CD14-positive monocyte (primary cell): Measurements from ENCODE around the gene DALRD3. TPM values are rescaled to one million over a fixed set of nuclear protein-coding genes. Genes with fewer than 3 reads are reported as not detected.

ENCODE experiments used
- DNase-seq, 3 donors: peaks; one replicate each; pipeline ENCODE4 v3.0.0-alpha.2; 2011 to 2022
- H2AFZ ChIP-seq: 2 replicates; pipeline ENCODE4 v1.6.0; 2012; ENCODE audit warnings: mild to moderate bottlenecking, low read depth, low read length, inconsistent platforms; ENCODE audit not compliant: insufficient read depth, poor library complexity, severe bottlenecking
- H3K27ac ChIP-seq, 2 donors: 1 replicate in 1 of 2; 2 replicates in 1 of 2; pipeline ENCODE4 v1.5.1; 2012 to 2013; ENCODE audit warnings: low read length in 2 of 2, control low read depth in 1 of 2, inconsistent platforms in 1 of 2, low read depth in 1 of 2, mild to moderate bottlenecking in 1 of 2
- H3K27me3 ChIP-seq, 2 donors: one replicate each; pipeline versions ENCODE4 v1.6.0 to v1.6.1; 2011 to 2013; ENCODE audit warnings: low read length in 2 of 2; ENCODE audit not compliant: control insufficient read depth in 2 of 2, insufficient read depth in 2 of 2
- H3K36me3 ChIP-seq, 2 donors: replicated peaks in 1 of 2; 1 replicate in 1 of 2; 2 replicates in 1 of 2; pipeline versions ENCODE4 v1.5.1 to v1.6.1; 2012 to 2013; ENCODE audit warnings: low read length in 2 of 2, control low read depth in 1 of 2, inconsistent platforms in 1 of 2, mild to moderate bottlenecking in 1 of 2; ENCODE audit not compliant: insufficient read depth in 2 of 2, control insufficient read depth in 1 of 2
- H3K4me1 ChIP-seq, 2 donors: 1 replicate in 1 of 2; 2 replicates in 1 of 2; pipeline versions ENCODE4 v1.5.1 to v1.6.1; 2012 to 2013; ENCODE audit warnings: low read length in 2 of 2, control low read depth in 1 of 2, inconsistent platforms in 1 of 2, mild to moderate bottlenecking in 1 of 2, moderate library complexity in 1 of 2; ENCODE audit not compliant: insufficient read depth in 2 of 2, control insufficient read depth in 1 of 2
- H3K4me2 ChIP-seq: replicated peaks from 2 replicates; pipeline ENCODE3; 2012; ENCODE audit warnings: low read length, moderate library complexity, mild to moderate bottlenecking; ENCODE audit not compliant: poor library complexity, severe bottlenecking; ENCODE audit errors: extremely low read depth
- H3K4me3 ChIP-seq, 3 experiments: fragments of 200-600 bp in 1 of 3; sonication (generic) in 1 of 3; replicated peaks in 1 of 3; 1 replicate in 2 of 3; 2 replicates in 1 of 3; pipeline ENCODE4 v1.5.1; 2011 to 2013; ENCODE audit warnings: low read length in 3 of 3, mild to moderate bottlenecking in 3 of 3, control low read depth in 2 of 3, low read depth in 2 of 3, inconsistent platforms in 1 of 3, moderate library complexity in 1 of 3
- H3K79me2 ChIP-seq: 2 replicates; pipeline ENCODE4 v1.6.0; 2012; ENCODE audit warnings: mild to moderate bottlenecking, control low read depth, inconsistent platforms, low read length, moderate library complexity; ENCODE audit not compliant: insufficient read depth
- H3K9ac ChIP-seq: 2 replicates; pipeline ENCODE4 v1.6.0; 2017; ENCODE audit warnings: low read length, mild to moderate bottlenecking; ENCODE audit not compliant: insufficient read depth, poor library complexity, severe bottlenecking
- H3K9me3 ChIP-seq, 2 donors: replicated peaks in 1 of 2; 1 replicate in 1 of 2; 2 replicates in 1 of 2; pipeline versions ENCODE4 v1.5.1 to v1.6.1; 2012 to 2013; ENCODE audit warnings: low read length in 2 of 2, control low read depth in 1 of 2; ENCODE audit not compliant: control insufficient read depth in 1 of 2, insufficient read depth in 1 of 2
- H4K20me1 ChIP-seq: 2 replicates; pipeline ENCODE4 v1.6.0; 2012; ENCODE audit warnings: mild to moderate bottlenecking, low read length, control low read depth, moderate library complexity; ENCODE audit not compliant: insufficient read depth
- H3K27ac Mint-ChIP-seq, 7 donors: one replicate each; pipeline ENCODE4 v1.8.0; 2020; ENCODE audit warnings: mild to moderate bottlenecking in 7 of 7, mixed read lengths in 7 of 7, moderate library complexity in 6 of 7, inconsistent platforms in 2 of 7
- H3K27me3 Mint-ChIP-seq, 3 donors: one replicate each; pipeline ENCODE4 v1.8.0; 2021 to 2022; ENCODE audit warnings: low read depth in 3 of 3, mild to moderate bottlenecking in 3 of 3, mixed read lengths in 3 of 3, moderate library complexity in 3 of 3, inconsistent platforms in 1 of 3
- H3K36me3 Mint-ChIP-seq, 2 donors: one replicate each; pipeline ENCODE4 v1.8.0; 2020; ENCODE audit warnings: mixed read lengths in 2 of 2, inconsistent platforms in 1 of 2, mild to moderate bottlenecking in 1 of 2
- H3K4me1 Mint-ChIP-seq: one replicate; pipeline ENCODE4 v1.8.0; 2020; ENCODE audit warnings: mild to moderate bottlenecking, mixed read lengths
- H3K4me3 Mint-ChIP-seq, 2 donors: one replicate each; pipeline ENCODE4 v1.8.0; 2020; ENCODE audit warnings: mild to moderate bottlenecking in 2 of 2, mixed read lengths in 2 of 2, moderate library complexity in 1 of 2
- H3K9me3 Mint-ChIP-seq, 7 donors: one replicate each; pipeline ENCODE4 v1.8.0; 2020 to 2022; ENCODE audit warnings: mixed read lengths in 7 of 7, mild to moderate bottlenecking in 6 of 7, moderate library complexity in 6 of 7, inconsistent platforms in 2 of 7
- WGBS: methylation state at CpG from one replicate; pipeline ENCODE4 v1.1.5; 2013; ENCODE audit warnings: missing lambda C conversion rate; ENCODE audit not compliant: insufficient coverage; 5-methylcytosine and 5-hydroxymethylcytosine counted together
- intact Hi-C, 2 donors: fragments of 100-400 bp; cut with micrococcal nuclease; formaldehyde crosslinking; loops; one replicate each; pipeline versions ENCODE4 v1.15.0 to v1.15.1; 2023
- polyA plus RNA-seq, 3 donors: library from polyadenylated mRNA; depleted of rRNA in 1 of 3; unstranded in 2 of 3; stranded (reverse) in 1 of 3; fragments of 300-500 nt in 2 of 3; fragments of >200 nt in 1 of 3; fragmentation: Illumina TruSeq in 2 of 3; gene quantifications; 1 replicate in 2 of 3; 2 replicates in 1 of 3; pipeline ENCODE4 v1.2.3, GENCODE V29; 2012 to 2021
- TF ChIP-seq, protein P1 (sequence below): fragments of 200-600 bp; IDR thresholded peaks from one replicate; pipeline ENCODE4 v1.8.0; 2022; ENCODE audit warnings: antibody characterized with exemption, mild to moderate bottlenecking

DALRD3 gene
- polyA plus RNA-seq, 3 donors: 15.0 to 42.1 (median 20.0) TPM

- intact Hi-C loops: loop anchor here in 1 of 2 donors (5.0 kb wide), 1 partner anchor 65 kb away; no protein-coding TSS in a partner anchor
- DNase-seq: no peak
Observed at GRCh38 chr3:49032646-49033304, 14.4 kb upstream of the DALRD3 start.

DNA sequence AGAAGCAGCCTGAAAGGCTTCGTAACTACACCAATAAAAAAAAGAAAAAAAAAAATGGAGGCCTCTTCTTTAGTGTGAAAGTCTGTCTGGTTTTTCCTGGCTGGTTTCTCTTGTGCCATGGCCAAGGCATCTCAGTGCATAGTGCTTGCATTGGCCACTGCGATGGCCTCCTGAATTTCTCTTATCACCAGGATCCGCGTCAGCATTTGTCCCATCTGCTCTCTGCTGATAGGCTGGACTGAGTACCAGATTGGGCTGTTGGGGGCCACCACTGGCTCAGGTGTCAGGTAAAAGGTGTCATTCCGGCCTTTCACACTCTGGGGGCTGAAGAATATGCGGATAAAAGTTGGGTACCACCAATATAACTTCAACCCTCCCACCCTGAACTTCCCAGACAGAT, 11.9 kb upstream of the DALRD3 start:
- TF ChIP-seq, protein P1, sequence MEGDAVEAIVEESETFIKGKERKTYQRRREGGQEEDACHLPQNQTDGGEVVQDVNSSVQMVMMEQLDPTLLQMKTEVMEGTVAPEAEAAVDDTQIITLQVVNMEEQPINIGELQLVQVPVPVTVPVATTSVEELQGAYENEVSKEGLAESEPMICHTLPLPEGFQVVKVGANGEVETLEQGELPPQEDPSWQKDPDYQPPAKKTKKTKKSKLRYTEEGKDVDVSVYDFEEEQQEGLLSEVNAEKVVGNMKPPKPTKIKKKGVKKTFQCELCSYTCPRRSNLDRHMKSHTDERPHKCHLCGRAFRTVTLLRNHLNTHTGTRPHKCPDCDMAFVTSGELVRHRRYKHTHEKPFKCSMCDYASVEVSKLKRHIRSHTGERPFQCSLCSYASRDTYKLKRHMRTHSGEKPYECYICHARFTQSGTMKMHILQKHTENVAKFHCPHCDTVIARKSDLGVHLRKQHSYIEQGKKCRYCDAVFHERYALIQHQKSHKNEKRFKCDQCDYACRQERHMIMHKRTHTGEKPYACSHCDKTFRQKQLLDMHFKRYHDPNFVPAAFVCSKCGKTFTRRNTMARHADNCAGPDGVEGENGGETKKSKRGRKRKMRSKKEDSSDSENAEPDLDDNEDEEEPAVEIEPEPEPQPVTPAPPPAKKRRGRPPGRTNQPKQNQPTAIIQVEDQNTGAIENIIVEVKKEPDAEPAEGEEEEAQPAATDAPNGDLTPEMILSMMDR: no peak
- Histone ChIP-seq H3K27ac (peak overlapping the region; percentile 29 to 92), H3K4me2 (no peak overlapping the region), H3K4me3 (no peak overlapping the region), H3K79me2 (peaks cover 19% of the 10 kb centered on the region), H3K27me3 (no peaks in the 10 kb centered on the region), H4K20me1 (no peaks in the 10 kb centered on the region), H2AFZ (no peak overlapping the region), H3K36me3 (peaks cover 55 to 65% of the 10 kb centered on the region in 2 donors), H3K9ac (no peak overlapping the region), H3K4me1 (peaks cover 19 to 26% of the 10 kb centered on the region in 2 donors), H3K9me3 (no peaks in the 10 kb centered on the region)
- H3K27ac Mint-ChIP-seq: peak overlapping the region; percentile 54 to 97 (median 88)
- intact Hi-C loops: loop anchor here in 1 of 2 donors (5.0 kb wide), 1 partner anchor 67 kb away; no protein-coding TSS in a partner anchor
- no peak for DNase-seq
- H3K36me3 Mint-ChIP-seq: peaks cover 57 to 63% of the 10 kb centered on the region in 2 donors
- H3K27me3 Mint-ChIP-seq: no peaks in the 10 kb centered on the region
- H3K4me3 Mint-ChIP-seq: no peak overlapping the region
- no peaks in the 10 kb centered on the region for H3K9me3 Mint-ChIP-seq
- WGBS: 100% methylated on average over 4 of the region's 6 CpGs
- H3K4me1 Mint-ChIP-seq: peaks cover 30% of the 10 kb centered on the region

More at GRCh38 chr3:49032646-49033304, 14.4 kb upstream of the DALRD3 start:
- Histone ChIP-seq H2AFZ (no peak overlapping the region), H4K20me1 (no peaks in the 10 kb centered on the region), H3K79me2 (peaks cover 16% of the 10 kb centered on the region), H3K36me3 (peaks cover 52 to 69% of the 10 kb centered on the region in 2 donors), H3K27ac (peak overlapping the region in 1 of 2 donors; percentile 64), H3K9me3 (no peaks in the 10 kb centered on the region), H3K4me3 (no peak overlapping the region), H3K9ac (no peak overlapping the region), H3K4me1 (peaks cover 26 to 32% of the 10 kb centered on the region in 2 donors), H3K4me2 (no peak overlapping the region), H3K27me3 (no peaks in the 10 kb centered on the region)
- TF ChIP-seq, protein P1: no peak
- Mint-ChIP-seq H3K4me3 (no peak overlapping the region), H3K27ac (peak overlapping the region in 3 of 7 donors; percentile 25 to 59 (median 37)), H3K9me3 (no peaks in the 10 kb centered on the region), H3K36me3 (peaks cover 60 to 78% of the 10 kb centered on the region in 2 donors), H3K27me3 (no peaks in the 10 kb centered on the region), H3K4me1 (peaks cover 33% of the 10 kb centered on the region)
- WGBS: 100% methylated on average over 1 of the region's 6 CpGs
